Measurements from ENCODE around the gene LTBP2.

The LTBP2 gene

GRCh38 chr14:74585406-74586335, 26.4 kb downstream of the LTBP2 start:
- H3K27ac ChIP-seq: peak overlapping the region; percentile 96
- no peak for DNase-seq (ENCODE audit: low spot score)
- TF ChIP-seq CTCF (conservative IDR thresholded peaks at IDR 0.05; ENCODE audit: low read depth): no peak
- CTCF ChIA-PET: no interaction called here
- POLR2A ChIA-PET (ENCODE audit: low non-redundant PET): interaction anchor here (0.5 kb wide), 1 partner anchor 13 kb away, joined by 3 read pairs; no protein-coding TSS in a partner anchor

GRCh38 chr14:74584951-74585350, 27.1 kb downstream of the LTBP2 start:
- TF ChIP-seq CTCF (conservative IDR thresholded peaks at IDR 0.05; ENCODE audit: low read depth): no peak
- ChIA-PET CTCF (no interaction called here), POLR2A (ENCODE audit: low non-redundant PET) (interaction anchor here (0.5 kb wide), 1 partner anchor 12 kb away, joined by 3 read pairs; no protein-coding TSS in a partner anchor)
- no peak for DNase-seq (ENCODE audit: low spot score)
- H3K27ac ChIP-seq: peak overlapping the region; percentile 96

GRCh38 chr14:74583689-74584434, 28.2 kb downstream of the LTBP2 start:
- POLR2A ChIA-PET (ENCODE audit: low non-redundant PET): interaction anchor here (0.9 to 1.0 kb wide), 2 partner anchors 12 to 17 kb away, joined by 4 read pairs; no protein-coding TSS in a partner anchor
- peak overlapping the region; percentile 96 for H3K27ac ChIP-seq
- CTCF ChIA-PET: interaction anchor here (0.8 to 1.0 kb wide), 2 partner anchors 10 to 11 kb away, joined by 3 to 4 read pairs; no protein-coding TSS in a partner anchor
- DNase-seq (ENCODE audit: low spot score): peak; percentile 90
- TF ChIP-seq CTCF (conservative IDR thresholded peaks at IDR 0.05; ENCODE audit: low read depth): no peak

GRCh38 chr14:74582910-74583581, 29.0 kb downstream of the LTBP2 start:
- no peak for DNase-seq (ENCODE audit: low spot score)
- ChIA-PET CTCF (interaction anchor here (0.8 to 1.0 kb wide), 2 partner anchors 10 to 11 kb away, joined by 3 to 4 read pairs; no protein-coding TSS in a partner anchor), POLR2A (ENCODE audit: low non-redundant PET) (interaction anchor here (0.9 to 1.0 kb wide), 2 partner anchors 11 to 16 kb away, joined by 4 read pairs; no protein-coding TSS in a partner anchor)
- no peak for TF ChIP-seq CTCF (conservative IDR thresholded peaks at IDR 0.05; ENCODE audit: low read depth)
- peak overlapping the region; percentile 96 for H3K27ac ChIP-seq

- TF ChIP-seq CTCF (conservative IDR thresholded peaks at IDR 0.05; ENCODE audit: low read depth): no peak
- CTCF ChIA-PET: no interaction called here
- DNase-seq (ENCODE audit: low spot score): no peak
- POLR2A ChIA-PET (ENCODE audit: low non-redundant PET): no interaction called here
- H3K27ac ChIP-seq: peak overlapping the region; percentile 96
These were observed 31.8 kb downstream of the LTBP2 start for GRCh38 chr14:74580275-74580672.

Data from RWPE1 (cell line).